HG02981 (cell line): Measurements from ENCODE around the gene GCNT1.
"Not testable (repeated sequence)": the region's sequence is repeated elsewhere in the genome, so short reads cannot be mapped to it uniquely, and the experiment has no call there.

Experiments used
- ATAC-seq: cut with Tn5 transposase; IDR thresholded peaks from one replicate; pipeline ENCODE4 v1.9.1; 2021; ENCODE audit warnings: mild to moderate bottlenecking, moderate library complexity; ENCODE audit not compliant: unreplicated experiment

The GCNT1 gene

DNA sequence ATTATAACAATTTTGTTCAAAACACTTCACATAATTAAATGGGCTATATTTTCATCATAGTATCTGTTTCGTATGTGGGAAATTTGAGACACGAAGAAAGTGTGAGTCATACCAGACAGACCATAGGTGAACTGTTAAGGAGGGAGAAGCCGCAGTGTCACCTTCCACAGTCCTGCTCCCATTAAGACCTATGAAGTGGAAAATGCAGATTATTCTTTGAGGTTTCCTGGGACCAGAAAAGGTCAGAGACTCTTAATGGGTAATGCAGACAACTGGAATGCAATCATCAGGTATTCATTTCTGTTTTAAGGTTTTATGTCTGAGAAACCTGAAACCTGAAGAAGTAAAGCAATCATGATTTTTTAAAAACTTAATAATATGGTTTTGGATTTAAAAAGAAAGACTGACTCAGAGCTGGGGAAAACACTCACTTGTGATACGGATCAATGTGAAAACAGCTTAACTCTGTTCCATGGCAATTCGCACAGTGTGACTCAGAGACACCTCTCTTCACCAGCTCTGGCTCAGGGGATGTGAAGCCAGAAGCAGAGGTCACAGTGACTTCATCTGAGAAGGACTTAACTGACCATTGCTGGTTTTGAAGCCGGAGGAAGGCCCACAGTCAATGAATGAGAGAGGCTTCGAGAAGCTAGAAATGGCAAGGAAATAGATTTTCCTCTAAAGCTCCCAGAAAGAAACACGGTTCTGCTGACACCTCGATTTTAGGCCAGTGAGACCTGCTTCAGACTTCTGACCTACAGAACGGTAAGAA is 17.2 kb upstream of the GCNT1 start:
- peak; percentile 56 for ATAC-seq

DNA sequence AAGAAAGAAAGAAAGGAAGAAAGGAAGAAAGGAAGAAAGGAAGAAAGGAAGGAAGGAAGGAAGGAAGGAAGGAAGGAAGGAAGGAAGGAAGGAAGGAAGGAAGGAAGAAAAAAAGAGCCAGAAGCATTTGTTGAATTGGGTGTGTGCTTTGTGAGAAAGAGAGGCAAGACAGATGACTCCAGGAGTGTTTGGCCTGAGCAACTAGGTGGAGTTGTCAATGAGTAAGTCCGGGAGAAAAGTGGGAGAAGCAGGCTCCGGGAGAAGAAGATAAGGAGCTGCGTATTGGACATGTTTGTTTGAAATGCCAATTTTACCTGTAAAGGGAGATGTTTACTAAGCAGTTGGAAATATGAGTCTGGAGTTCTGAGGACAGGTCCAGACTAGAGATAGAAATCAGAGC is 15.1 kb upstream of the GCNT1 start:
- ATAC-seq, result no peak

DNA sequence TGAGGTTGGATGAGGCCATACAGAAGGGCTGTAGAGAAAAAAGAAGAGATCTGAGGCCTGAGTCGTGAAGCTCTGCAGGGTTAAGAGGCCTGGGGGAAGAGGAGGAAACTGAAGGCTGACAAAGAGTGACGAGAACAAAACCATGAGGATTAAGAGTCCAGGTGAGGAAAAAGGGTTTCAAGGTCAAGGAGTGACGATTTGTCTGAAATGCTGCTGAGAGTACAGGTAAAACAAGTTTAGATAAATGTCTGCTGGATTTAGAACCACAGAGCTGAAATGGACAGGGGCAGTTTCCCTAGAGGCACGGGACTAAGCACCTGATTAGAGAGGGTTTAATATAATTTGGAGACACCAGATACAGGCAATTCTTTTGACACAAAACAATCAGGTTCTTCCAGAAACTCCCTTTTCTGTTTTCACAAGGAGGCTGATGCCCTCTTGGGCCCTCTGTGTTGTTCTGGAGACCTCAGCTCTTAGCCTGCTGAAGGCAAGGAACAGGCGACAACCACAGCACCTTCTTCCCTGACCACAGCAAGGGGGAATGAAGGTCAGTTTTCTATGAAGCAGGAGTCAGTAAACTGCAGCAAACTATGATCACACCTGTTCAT is 14.6 kb upstream of the GCNT1 start:
- ATAC-seq, result no peak

DNA sequence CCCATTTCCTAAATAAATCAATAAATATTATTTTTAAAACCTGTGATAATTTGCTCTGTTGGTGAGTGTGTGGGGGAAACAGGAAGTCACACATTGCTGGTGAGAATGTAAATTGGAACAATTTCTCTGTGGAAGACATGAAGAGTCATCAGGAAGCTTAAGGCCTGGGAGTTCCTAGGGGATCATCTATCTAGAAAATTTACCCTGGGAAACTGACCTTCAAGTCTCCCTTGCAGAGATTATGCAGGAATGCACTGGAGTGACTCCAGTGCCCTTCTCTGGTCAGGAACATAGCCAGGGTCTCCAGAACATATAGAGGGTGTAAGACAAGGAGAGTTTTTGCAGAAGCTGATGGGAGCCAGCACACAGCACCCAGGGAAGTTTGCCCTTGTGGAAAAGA is 13.0 kb upstream of the GCNT1 start:
- ATAC-seq, result no peak

DNA sequence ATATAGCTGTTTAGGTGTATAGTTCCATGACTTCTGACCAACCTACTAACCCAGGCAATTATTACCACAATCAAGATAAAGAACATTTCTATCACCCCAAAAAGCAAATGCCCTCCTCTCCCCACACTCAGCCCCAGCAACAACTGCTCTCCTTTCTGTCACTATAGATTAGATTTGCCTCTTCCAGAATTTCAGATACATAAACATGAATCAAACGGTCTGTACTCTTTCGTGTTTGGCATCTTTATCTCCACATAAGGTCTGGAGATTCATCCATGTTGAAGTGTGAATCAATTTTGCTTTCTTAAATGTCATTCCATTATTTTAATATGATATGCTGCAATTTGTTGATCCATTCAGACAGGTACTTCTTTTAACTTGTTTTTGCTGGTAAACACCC is 10.5 kb upstream of the GCNT1 start:
- no peak for ATAC-seq

DNA sequence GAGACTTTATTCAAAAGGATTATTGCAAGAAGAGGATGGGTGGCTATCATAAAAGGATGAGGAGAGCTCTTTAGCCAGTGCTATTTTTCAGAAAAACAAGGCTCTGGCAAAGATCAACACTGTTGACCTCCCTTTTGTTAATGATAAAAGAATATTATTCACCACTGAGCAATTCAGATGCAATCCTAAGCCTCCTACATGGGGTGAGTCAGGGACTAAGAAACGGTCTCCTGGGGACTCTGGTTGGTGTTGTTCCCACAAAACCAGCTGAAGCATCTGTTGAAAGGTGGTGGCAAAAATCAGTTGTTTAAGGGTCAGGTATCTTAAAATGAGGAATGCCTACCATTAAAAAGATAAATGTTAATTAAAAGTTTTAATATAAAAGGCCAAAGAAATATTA is 7.7 kb upstream of the GCNT1 start:
- ATAC-seq, result no peak

DNA sequence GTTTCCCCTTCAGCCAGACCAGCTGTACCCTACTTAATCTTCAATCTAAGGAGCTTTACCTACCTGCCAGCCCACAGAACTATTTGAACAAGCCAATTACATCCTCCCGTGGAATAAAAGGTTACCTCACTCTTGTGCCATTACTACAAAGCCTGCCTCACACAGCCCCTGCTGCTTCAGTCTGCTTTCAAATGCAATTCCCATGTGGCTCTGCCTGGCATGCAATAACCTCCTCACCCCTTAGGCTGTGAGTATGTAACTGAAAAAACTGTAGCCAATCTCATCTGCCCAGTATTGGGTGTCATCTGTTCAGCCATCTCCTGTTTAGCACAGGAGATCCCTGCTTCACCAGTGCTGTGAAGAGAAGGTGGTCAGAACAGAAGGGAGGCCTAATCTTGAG is 6.1 kb upstream of the GCNT1 start:
- ATAC-seq, result no peak

DNA sequence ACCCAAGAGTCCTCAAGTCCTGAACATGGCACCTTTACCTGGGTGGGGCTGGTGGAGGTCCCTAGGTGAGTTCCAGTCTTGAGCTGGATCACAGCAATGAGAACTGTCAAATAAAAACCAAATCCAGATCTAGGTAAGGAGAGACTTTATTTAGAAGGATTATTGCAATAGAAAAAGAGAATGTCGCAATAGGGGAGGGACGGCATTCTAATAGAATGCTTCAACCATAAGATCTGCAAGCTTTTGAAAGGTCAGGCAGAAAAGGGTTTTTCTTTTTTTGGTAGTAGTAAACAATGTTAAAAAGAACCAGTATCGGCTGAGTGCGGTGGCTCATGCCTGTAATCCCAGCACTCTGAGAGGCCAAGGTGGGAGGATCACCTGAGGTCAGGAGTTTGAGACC is 5.2 kb upstream of the GCNT1 start:
- ATAC-seq, result no peak

DNA sequence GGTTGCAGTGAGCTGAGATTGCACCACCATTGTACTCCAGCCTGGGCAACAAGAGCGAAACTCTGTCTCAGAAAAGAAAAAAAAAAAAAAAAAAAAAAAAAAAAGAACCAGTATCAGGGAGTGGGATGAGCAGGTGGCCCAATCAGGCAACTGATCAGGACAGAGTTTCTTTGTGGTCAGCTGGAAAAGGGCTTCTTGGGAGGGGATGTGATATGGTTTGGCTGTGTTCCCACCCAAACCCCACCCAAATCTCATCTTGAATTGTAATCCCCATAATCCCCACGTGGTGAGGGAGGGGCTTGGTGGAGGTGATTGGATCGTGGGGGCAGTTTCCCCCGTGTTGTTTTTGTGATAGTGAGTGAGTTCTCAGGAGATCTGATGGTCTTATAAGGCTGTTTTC is 4.7 kb upstream of the GCNT1 start:
- no peak for ATAC-seq

DNA sequence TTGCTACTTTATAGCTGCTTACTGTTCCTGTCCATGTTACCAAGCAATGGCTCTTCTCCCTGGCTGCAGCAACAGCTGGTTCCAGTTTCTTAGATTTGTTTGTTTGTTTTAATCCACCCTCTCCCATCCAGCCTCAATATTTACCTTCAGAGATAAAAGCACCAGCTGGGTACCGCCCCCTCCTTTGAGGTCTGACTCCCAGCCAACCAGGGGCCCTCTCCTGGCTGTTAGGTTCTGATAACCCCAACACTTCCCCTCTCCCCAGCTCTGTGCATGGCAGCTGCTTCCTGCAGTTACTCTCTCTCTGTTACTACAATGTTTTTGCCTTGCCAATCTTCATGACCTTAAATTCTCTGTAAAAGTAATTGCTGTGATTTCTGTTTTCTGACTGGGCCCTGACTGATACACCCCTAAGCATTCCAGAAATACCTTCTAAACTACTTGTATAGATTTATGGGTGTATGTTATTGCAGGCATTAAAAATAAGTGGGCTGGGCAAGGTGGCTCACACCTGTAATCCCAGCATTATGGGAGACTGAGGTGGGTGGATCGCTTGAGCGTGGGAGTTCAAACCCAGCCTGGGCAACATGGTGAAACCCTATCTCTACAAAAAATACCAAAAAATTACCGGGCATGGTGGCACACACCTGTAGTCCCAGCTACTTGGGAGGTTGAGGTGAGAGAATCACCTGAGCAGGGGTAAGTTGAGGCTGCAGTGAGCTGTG is 2.6 kb upstream of the GCNT1 start:
- ATAC-seq, result no peak

DNA sequence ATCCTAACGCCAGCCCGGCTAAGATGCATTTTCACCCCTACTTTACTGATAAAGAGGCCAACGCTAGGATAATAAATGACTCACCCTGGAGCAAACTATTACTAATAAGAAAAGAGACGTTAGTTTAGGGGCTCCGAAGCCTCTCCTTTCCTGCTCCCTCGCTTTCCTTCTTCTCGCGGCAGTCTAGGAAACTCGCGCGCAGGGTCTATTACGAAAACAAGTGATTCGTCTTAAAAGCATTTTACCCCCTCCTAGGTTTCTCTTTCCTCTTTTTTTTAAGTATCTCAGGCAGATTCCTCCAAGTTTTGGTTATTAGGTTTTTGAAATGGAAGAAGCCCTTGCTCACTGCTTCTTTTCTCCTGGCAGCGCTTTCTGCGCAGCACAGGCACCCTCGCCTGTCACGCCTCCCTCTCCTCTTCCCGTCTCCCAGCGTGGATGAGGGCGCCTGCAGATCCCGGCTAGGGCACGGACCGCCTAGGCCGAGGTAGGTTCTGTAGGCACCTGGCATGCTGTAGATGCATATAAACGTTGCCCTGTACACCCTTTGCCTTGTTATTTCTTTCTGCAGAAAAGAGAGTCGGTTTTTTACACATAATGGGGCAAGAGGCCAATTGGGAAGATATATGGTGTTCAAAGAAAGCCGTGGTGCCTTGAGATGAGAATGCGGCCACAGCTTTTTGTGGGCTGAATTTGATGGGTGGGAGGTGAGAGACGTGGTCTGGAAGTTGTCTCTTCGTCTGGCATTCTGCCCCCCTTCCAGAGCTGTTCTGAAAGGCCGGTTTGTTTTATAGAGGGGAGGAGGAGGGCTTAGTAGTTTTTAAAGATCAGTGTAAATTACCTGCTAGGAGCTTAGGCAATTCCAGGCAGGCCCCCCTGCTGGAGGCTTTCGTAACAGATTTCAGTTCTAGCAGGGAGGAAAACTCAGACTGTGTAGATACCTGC is 983 bp downstream of the GCNT1 start:
- no peak for ATAC-seq

DNA sequence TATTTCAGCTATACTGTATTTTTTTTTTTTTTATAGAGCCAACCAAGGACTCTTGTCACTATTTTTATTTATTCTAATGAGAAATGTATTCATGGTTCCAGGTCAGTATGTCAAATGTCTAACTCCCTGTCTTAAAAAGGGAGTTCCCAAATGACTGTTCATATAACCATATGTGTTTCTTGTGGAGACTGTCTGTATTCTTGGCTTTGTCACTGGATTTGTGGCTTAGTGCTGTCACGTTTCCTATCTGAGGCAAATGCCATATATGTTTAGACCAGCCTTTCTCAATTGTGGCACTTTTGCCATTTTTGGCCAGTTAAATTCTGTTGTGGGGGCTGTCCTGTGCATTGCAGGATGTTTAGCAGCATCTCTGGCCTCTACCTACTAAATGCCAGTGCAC is 3.1 kb downstream of the GCNT1 start:
- ATAC-seq, result no peak

DNA sequence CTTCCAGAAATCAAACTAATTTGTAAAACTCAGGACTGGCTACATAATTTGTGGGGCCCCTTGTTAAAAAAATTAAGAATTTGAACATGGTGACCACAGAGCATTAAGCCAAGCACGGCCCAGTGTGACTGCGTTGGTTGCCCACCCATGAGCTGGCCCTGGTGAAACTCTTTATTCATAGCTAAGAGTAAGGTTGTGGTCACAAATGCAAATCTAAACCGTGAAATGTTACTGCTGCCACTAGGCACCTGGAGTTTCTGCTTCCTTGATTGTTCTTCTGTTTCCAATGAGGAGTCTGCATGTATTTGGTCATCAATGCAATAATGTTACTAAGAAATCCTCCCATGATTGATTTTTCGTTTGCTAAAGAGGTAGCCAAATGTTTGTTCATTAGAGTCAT is 4.2 kb downstream of the GCNT1 start:
- peak; percentile 34 for ATAC-seq

DNA sequence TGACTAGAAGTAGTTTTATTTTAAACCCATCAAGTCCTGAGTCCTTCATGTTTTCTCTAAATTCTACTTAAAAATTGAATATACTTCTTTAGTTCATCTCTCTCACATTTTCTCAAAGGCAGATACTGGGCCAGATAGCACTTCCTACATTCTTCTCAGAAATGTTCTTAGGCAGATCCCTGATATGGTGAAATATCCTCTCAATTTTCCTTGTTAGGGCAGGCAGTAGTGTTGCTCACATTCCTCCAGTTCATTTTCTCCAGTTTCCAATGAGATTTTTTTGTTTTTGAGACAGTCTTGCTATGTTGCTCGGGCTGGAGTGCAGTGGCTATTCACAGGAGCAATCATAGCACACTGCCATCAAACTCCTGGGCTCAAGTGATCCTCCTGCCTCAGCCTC is 5.7 kb downstream of the GCNT1 start:
- no peak for ATAC-seq

DNA sequence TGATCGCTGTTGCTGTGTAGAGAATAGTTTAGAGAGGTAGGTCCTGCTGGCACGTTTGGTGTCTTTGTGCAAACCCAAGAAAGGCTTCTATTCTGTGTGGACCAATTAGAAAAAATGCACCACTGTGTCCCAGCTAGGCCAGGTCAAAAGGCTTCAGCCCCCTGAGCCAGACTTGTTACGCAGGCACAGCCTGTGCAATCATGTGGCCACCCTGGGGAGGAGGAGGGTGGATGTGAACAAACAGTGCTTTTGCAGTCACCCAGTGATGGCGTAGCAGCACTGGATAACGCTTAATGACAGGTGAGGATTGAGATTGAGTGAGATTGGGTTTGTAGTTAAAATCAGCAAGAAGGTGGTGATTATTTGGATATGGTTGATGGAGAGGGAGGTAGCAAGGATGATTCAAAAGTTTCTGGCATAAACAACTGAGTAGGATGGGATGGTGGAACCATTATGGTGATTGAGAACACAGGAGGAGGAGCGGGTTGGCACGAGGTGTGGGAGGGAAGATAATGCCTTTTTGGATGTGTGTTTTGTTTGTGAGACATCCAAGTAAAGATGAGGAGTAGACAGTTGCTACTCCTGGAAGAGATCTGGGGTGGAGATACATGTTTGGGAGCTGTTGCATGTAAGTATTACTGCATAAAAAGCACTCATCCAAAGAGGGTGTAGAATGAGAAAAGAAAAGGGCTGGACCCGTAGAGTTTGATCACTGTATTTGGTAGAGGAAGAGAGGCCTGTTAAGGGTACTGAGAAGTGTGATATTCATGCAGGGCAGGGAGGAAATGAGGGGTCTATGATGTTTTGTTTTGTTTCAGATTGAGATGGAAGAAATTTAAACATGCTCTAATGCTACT is 6.7 kb downstream of the GCNT1 start:
- no peak for ATAC-seq

DNA sequence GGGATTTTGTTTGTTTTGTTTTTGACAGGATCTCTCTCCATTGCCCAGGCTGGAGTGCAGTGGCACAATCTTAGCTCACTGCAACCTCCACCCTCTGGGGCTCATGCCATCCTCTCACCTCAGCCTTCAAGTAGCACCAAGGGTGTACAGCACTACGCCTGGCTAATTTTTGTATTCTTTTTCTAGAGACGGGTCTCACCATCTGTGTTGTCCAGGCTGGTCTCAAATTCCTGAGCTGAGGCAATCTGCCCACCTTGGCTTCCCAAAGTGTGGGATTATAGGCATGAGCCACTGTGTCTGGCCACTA is 7.3 kb downstream of the GCNT1 start:
- ATAC-seq, result no peak

DNA sequence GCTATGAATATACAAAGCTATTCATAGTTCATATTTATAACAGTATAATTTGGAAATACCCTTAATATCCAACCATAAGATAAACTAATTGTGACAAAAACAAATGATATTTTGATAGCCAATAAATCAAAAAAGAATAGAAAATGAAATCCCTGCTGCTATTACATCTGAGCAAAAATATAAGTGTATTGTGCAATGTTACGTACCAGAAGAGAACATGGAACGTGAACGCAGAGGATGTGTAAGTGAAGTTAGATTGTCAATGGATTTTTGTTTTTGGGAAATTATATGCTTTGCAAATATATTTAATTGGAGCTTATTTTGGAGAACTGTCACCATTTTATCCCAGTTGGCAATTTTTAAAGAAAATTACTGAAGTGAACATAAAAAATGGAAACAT is 15.4 kb downstream of the GCNT1 start:
- ATAC-seq, result no peak

DNA sequence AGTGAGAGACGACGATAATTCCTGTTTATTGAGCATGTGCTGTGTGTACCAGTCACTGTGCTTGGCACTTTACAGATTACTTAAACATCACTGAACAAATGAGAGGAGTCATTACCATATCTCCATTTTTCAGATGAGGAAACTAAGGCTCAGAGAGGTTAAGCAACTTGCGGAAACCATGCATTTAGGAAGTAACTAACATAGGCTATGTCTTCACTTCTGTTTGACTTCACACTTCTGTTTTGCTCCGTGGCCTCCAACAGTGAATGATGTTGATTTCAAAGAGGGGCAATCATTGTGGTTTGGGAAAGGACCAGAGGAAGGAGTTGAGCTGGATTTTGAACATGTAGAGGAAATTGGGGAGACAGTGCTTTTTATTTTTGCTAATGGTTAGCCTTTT is 16.7 kb downstream of the GCNT1 start:
- no peak for ATAC-seq

DNA sequence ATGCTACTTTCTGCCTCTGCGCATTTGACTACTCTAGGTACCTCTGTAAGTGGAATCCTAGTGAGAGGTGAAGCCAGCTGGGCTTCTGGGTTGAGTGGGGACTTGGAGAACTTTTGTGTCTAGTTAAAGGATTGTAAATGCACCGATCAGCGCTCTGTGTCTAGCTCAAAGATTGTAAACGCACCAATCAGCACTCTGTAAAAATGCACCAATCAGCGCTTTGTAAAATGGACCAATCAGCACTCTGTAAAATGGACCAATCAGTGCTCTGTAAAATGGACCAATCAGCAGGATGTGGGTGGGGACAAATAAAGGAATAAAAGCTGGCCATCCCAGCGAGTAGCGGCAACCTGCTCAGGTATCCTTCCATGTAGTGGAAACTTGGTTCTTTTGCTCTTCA is 18.8 kb downstream of the GCNT1 start:
- not testable (repeated sequence) for ATAC-seq

DNA sequence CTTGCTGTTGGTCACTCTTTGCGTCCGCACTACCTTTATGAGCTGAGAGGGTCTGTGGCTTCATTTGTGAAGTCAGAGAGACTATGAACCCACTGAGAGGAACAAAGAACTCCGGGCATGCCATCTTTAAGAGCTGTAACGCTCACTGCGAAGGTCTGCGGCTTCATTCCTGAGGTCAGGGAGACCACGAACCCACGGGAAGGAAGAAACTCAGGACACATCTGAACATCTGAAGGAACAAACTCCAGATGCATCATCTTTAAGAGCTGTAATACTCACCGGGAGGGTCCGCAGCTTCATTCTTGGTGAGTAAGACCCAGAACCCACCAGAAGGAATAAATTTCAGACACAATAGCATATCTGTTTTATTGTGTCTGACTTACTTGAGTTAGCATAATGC is 19.2 kb downstream of the GCNT1 start:
- no peak for ATAC-seq
